CD14-positive monocyte (primary cell): ENCODE results near the gene PAIP2. TPM values are rescaled to one million over a fixed set of nuclear protein-coding genes. Genes with fewer than 3 reads are reported as not detected.

ENCODE experiments used
- DNase-seq, 3 donors: peaks; one replicate each; pipeline ENCODE4 v3.0.0-alpha.2; 2011 to 2022
- H2AFZ ChIP-seq: 2 replicates; pipeline ENCODE4 v1.6.0; 2012; ENCODE audit warnings: mild to moderate bottlenecking, low read depth, low read length, inconsistent platforms; ENCODE audit not compliant: insufficient read depth, poor library complexity, severe bottlenecking
- H3K27ac ChIP-seq, 2 donors: 1 replicate in 1 of 2; 2 replicates in 1 of 2; pipeline ENCODE4 v1.5.1; 2012 to 2013; ENCODE audit warnings: low read length in 2 of 2, control low read depth in 1 of 2, inconsistent platforms in 1 of 2, low read depth in 1 of 2, mild to moderate bottlenecking in 1 of 2
- H3K27me3 ChIP-seq, 2 donors: one replicate each; pipeline versions ENCODE4 v1.6.0 to v1.6.1; 2011 to 2013; ENCODE audit warnings: low read length in 2 of 2; ENCODE audit not compliant: control insufficient read depth in 2 of 2, insufficient read depth in 2 of 2
- H3K36me3 ChIP-seq, 2 donors: replicated peaks in 1 of 2; 1 replicate in 1 of 2; 2 replicates in 1 of 2; pipeline versions ENCODE4 v1.5.1 to v1.6.1; 2012 to 2013; ENCODE audit warnings: low read length in 2 of 2, control low read depth in 1 of 2, inconsistent platforms in 1 of 2, mild to moderate bottlenecking in 1 of 2; ENCODE audit not compliant: insufficient read depth in 2 of 2, control insufficient read depth in 1 of 2
- H3K4me1 ChIP-seq, 2 donors: 1 replicate in 1 of 2; 2 replicates in 1 of 2; pipeline versions ENCODE4 v1.5.1 to v1.6.1; 2012 to 2013; ENCODE audit warnings: low read length in 2 of 2, control low read depth in 1 of 2, inconsistent platforms in 1 of 2, mild to moderate bottlenecking in 1 of 2, moderate library complexity in 1 of 2; ENCODE audit not compliant: insufficient read depth in 2 of 2, control insufficient read depth in 1 of 2
- H3K4me2 ChIP-seq: replicated peaks from 2 replicates; pipeline ENCODE3; 2012; ENCODE audit warnings: low read length, moderate library complexity, mild to moderate bottlenecking; ENCODE audit not compliant: poor library complexity, severe bottlenecking; ENCODE audit errors: extremely low read depth
- H3K4me3 ChIP-seq, 3 experiments: fragments of 200-600 bp in 1 of 3; sonication (generic) in 1 of 3; replicated peaks in 1 of 3; 1 replicate in 2 of 3; 2 replicates in 1 of 3; pipeline ENCODE4 v1.5.1; 2011 to 2013; ENCODE audit warnings: low read length in 3 of 3, mild to moderate bottlenecking in 3 of 3, control low read depth in 2 of 3, low read depth in 2 of 3, inconsistent platforms in 1 of 3, moderate library complexity in 1 of 3
- H3K79me2 ChIP-seq: 2 replicates; pipeline ENCODE4 v1.6.0; 2012; ENCODE audit warnings: mild to moderate bottlenecking, control low read depth, inconsistent platforms, low read length, moderate library complexity; ENCODE audit not compliant: insufficient read depth
- H3K9ac ChIP-seq: 2 replicates; pipeline ENCODE4 v1.6.0; 2017; ENCODE audit warnings: low read length, mild to moderate bottlenecking; ENCODE audit not compliant: insufficient read depth, poor library complexity, severe bottlenecking
- H3K9me3 ChIP-seq, 2 donors: replicated peaks in 1 of 2; 1 replicate in 1 of 2; 2 replicates in 1 of 2; pipeline versions ENCODE4 v1.5.1 to v1.6.1; 2012 to 2013; ENCODE audit warnings: low read length in 2 of 2, control low read depth in 1 of 2; ENCODE audit not compliant: control insufficient read depth in 1 of 2, insufficient read depth in 1 of 2
- H4K20me1 ChIP-seq: 2 replicates; pipeline ENCODE4 v1.6.0; 2012; ENCODE audit warnings: mild to moderate bottlenecking, low read length, control low read depth, moderate library complexity; ENCODE audit not compliant: insufficient read depth
- H3K27ac Mint-ChIP-seq, 7 donors: one replicate each; pipeline ENCODE4 v1.8.0; 2020; ENCODE audit warnings: mild to moderate bottlenecking in 7 of 7, mixed read lengths in 7 of 7, moderate library complexity in 6 of 7, inconsistent platforms in 2 of 7
- H3K27me3 Mint-ChIP-seq, 3 donors: one replicate each; pipeline ENCODE4 v1.8.0; 2021 to 2022; ENCODE audit warnings: low read depth in 3 of 3, mild to moderate bottlenecking in 3 of 3, mixed read lengths in 3 of 3, moderate library complexity in 3 of 3, inconsistent platforms in 1 of 3
- H3K36me3 Mint-ChIP-seq, 2 donors: one replicate each; pipeline ENCODE4 v1.8.0; 2020; ENCODE audit warnings: mixed read lengths in 2 of 2, inconsistent platforms in 1 of 2, mild to moderate bottlenecking in 1 of 2
- H3K4me1 Mint-ChIP-seq: one replicate; pipeline ENCODE4 v1.8.0; 2020; ENCODE audit warnings: mild to moderate bottlenecking, mixed read lengths
- H3K4me3 Mint-ChIP-seq, 2 donors: one replicate each; pipeline ENCODE4 v1.8.0; 2020; ENCODE audit warnings: mild to moderate bottlenecking in 2 of 2, mixed read lengths in 2 of 2, moderate library complexity in 1 of 2
- H3K9me3 Mint-ChIP-seq, 7 donors: one replicate each; pipeline ENCODE4 v1.8.0; 2020 to 2022; ENCODE audit warnings: mixed read lengths in 7 of 7, mild to moderate bottlenecking in 6 of 7, moderate library complexity in 6 of 7, inconsistent platforms in 2 of 7
- WGBS: methylation state at CpG from one replicate; pipeline ENCODE4 v1.1.5; 2013; ENCODE audit warnings: missing lambda C conversion rate; ENCODE audit not compliant: insufficient coverage; 5-methylcytosine and 5-hydroxymethylcytosine counted together
- intact Hi-C, 2 donors: fragments of 100-400 bp; cut with micrococcal nuclease; formaldehyde crosslinking; loops; one replicate each; pipeline versions ENCODE4 v1.15.0 to v1.15.1; 2023
- polyA plus RNA-seq, 3 donors: library from polyadenylated mRNA; depleted of rRNA in 1 of 3; unstranded in 2 of 3; stranded (reverse) in 1 of 3; fragments of 300-500 nt in 2 of 3; fragments of >200 nt in 1 of 3; fragmentation: Illumina TruSeq in 2 of 3; gene quantifications; 1 replicate in 2 of 3; 2 replicates in 1 of 3; pipeline ENCODE4 v1.2.3, GENCODE V29; 2012 to 2021
- TF ChIP-seq, protein P1 (sequence below): fragments of 200-600 bp; IDR thresholded peaks from one replicate; pipeline ENCODE4 v1.8.0; 2022; ENCODE audit warnings: antibody characterized with exemption, mild to moderate bottlenecking

The PAIP2 gene
- polyA plus RNA-seq, 3 donors = 68.3 to 325 (median 313) TPM

DNA sequence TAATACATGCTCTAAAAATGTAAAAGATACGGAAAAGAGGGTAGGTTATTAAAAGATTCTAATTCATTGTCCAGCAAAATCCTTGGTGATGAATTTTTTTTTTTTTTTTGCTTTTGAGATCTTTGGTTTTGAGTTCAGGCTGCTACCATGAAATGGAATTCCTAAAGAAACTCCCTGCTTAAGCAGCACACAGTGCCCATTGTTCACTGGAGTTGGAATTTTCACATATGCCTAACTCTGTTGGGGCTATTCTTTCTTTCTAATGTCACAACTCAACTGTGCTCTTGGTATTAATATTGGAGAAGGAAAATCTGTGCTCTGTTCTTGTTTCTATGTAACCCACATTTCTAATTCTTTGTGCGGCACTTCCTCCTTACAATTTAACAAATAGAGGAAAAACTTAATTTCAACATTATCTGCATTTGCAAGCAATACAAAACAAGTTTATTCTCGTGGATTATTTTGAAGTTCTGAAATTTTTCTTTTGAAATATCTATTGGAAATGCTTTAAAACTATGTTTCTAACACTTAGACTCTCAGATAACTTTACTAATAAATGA, 26.5 kb upstream of the PAIP2 start:
- intact Hi-C loops = no loop called here
- H3K79me2 ChIP-seq = peaks cover 90% of the 10 kb centered on the region
- H3K27me3 ChIP-seq = no peaks in the 10 kb centered on the region
- no peak for DNase-seq
- H3K4me3 ChIP-seq = no peak overlapping the region
- peaks cover 92% of the 10 kb centered on the region for H4K20me1 ChIP-seq
- H3K36me3 ChIP-seq = peaks cover 45 to 57% of the 10 kb centered on the region in 2 donors
- TF ChIP-seq, protein P1, sequence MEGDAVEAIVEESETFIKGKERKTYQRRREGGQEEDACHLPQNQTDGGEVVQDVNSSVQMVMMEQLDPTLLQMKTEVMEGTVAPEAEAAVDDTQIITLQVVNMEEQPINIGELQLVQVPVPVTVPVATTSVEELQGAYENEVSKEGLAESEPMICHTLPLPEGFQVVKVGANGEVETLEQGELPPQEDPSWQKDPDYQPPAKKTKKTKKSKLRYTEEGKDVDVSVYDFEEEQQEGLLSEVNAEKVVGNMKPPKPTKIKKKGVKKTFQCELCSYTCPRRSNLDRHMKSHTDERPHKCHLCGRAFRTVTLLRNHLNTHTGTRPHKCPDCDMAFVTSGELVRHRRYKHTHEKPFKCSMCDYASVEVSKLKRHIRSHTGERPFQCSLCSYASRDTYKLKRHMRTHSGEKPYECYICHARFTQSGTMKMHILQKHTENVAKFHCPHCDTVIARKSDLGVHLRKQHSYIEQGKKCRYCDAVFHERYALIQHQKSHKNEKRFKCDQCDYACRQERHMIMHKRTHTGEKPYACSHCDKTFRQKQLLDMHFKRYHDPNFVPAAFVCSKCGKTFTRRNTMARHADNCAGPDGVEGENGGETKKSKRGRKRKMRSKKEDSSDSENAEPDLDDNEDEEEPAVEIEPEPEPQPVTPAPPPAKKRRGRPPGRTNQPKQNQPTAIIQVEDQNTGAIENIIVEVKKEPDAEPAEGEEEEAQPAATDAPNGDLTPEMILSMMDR = no peak
- H3K36me3 Mint-ChIP-seq = peaks cover 44 to 54% of the 10 kb centered on the region in 2 donors
- no peaks in the 10 kb centered on the region for H3K9me3 ChIP-seq
- no peak overlapping the region for H3K27ac ChIP-seq
- no CpG with 5 or more reads among the region's 3 CpGs for whole genome bisulfite sequencing
- H3K27me3 Mint-ChIP-seq = no peaks in the 10 kb centered on the region
- no peak overlapping the region for H3K4me2 ChIP-seq
- H3K27ac Mint-ChIP-seq = peak overlapping the region in 1 of 7 donors; percentile 28
- H3K4me1 ChIP-seq = no peaks in the 10 kb centered on the region
- no peak overlapping the region for H3K4me3 Mint-ChIP-seq
- H3K4me1 Mint-ChIP-seq = peaks cover 10% of the 10 kb centered on the region
- no peak overlapping the region for H2AFZ ChIP-seq
- no peaks in the 10 kb centered on the region for H3K9me3 Mint-ChIP-seq
- H3K9ac ChIP-seq = no peak overlapping the region

DNA sequence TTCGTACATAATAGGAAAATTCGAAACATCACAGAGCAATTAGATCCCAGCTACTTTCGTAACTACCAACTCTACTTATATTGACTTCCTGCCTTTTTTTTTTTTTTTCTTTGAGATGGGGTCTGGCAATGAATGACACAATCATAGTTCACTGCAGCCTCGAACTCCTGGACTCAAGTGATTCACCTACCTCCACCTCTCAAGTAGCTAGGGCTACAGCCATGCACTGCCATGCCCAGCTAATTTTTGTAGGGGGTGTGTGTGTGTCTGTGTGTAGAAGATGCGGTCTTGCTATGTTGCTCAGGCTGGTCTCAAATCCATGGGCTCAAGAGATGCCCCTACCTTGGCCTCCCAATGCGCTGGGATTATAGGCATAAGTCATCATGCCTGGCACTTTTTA, 5.8 kb upstream of the PAIP2 start:
- no peak overlapping the region for H3K4me3 Mint-ChIP-seq
- H3K27me3 ChIP-seq = no peaks in the 10 kb centered on the region
- H3K79me2 ChIP-seq = no peaks in the 10 kb centered on the region
- peaks cover 15% of the 10 kb centered on the region for H4K20me1 ChIP-seq
- peaks cover 8 to 21% of the 10 kb centered on the region in 2 donors for H3K36me3 Mint-ChIP-seq
- no peak overlapping the region for H3K27ac ChIP-seq
- H3K4me1 Mint-ChIP-seq = peaks cover 3% of the 10 kb centered on the region
- H3K4me3 ChIP-seq = no peak overlapping the region
- no peak overlapping the region for H3K4me2 ChIP-seq
- H3K27me3 Mint-ChIP-seq = peaks cover 3 to 7% (median 4%) of the 10 kb centered on the region in 3 donors
- no peaks in the 10 kb centered on the region for H3K9me3 Mint-ChIP-seq
- TF ChIP-seq, protein P1 = no peak
- no peak overlapping the region for H3K9ac ChIP-seq
- WGBS = no CpG with 5 or more reads among the region's 6 CpGs
- peaks cover 14 to 23% of the 10 kb centered on the region in 2 donors for H3K36me3 ChIP-seq
- intact Hi-C loops = loop anchor here in 1 of 2 donors (5.0 kb wide), 1 partner anchor 34 kb away; no protein-coding TSS in a partner anchor
- H3K27ac Mint-ChIP-seq = no peak overlapping the region
- H3K9me3 ChIP-seq = no peaks in the 10 kb centered on the region
- H3K4me1 ChIP-seq = peaks cover under 1 to 2% of the 10 kb centered on the region in 2 donors
- DNase-seq = no peak
- no peak overlapping the region for H2AFZ ChIP-seq
